Astrocyte (in vitro differentiated cells and primary cell): Measurements from ENCODE around the gene COL6A1.

ENCODE experiments used
- CTCF ChIP-seq: IDR thresholded peaks from 2 replicates; pipeline ENCODE4 v1.5.1; 2011; ENCODE audit warnings: low read depth, mild to moderate bottlenecking, inconsistent platforms, low read length, moderate library complexity; ENCODE audit not compliant: insufficient read depth
- EZH2 ChIP-seq: IDR thresholded peaks from 2 replicates; pipeline ENCODE4 v1.6.1; 2012; ENCODE audit warnings: mild to moderate bottlenecking, low read length, inconsistent platforms; ENCODE audit not compliant: insufficient read depth

- TF ChIP-seq CTCF: no peak
- no peak for TF ChIP-seq EZH2
Measured at GRCh38 chr21:45940621-45941337, 40.8 kb upstream of the COL6A1 start.
